Activated CD8-positive, alpha-beta memory T cell treated with anti-CD3 and anti-CD28 coated beads for 36 hours (primary cell): ENCODE results near the gene PTPRM. TPM values are rescaled to one million over a fixed set of nuclear protein-coding genes. Genes with fewer than 3 reads are reported as not detected.

ENCODE experiments used
- CTCF ChIA-PET: fragments of 350-600 bp; sonication (Branson Sonifier 250); formaldehyde crosslinking; loops from one replicate; lab custom pipeline; 2021; ENCODE audit warnings: antibody characterized with exemption; lab: Charles Lee
- POLR2A ChIA-PET: fragments of 350-600 bp; sonication (Branson Sonifier 250); formaldehyde crosslinking; loops from one replicate; lab custom pipeline; 2021; ENCODE audit warnings: antibody characterized with exemption; lab: Charles Lee
- total RNA-seq, 2 experiments: library from RNA; stranded (reverse); gene quantifications; one replicate each; pipeline ENCODE4 v1.2.3, GENCODE V29; 2021

Gene PTPRM
- total RNA-seq, 2 experiments from 2014 or later, result 3.5 to 4.1 TPM

DNA sequence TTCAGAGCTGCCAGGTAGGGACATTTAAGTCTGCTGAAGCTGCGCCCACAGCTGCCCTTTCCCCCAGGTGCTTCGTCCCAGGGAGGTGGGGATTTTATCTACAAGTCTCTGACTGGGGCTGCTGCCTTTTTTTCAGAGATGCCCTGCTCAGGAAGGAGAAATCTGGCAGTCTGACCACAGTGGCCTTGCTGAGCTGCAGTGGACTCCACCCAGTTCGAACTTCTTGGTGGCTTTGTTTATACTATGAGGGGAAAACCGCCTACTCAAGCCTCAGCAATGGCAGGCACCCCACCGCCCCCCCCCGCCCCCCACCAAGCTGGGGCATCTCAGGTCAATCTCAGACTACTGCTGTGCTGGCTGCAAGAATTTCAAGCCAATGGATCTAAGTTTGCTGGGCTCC, 584.1 kb downstream of the PTPRM start:
- CTCF ChIA-PET, result no interaction called here
- POLR2A ChIA-PET, result no interaction called here

DNA sequence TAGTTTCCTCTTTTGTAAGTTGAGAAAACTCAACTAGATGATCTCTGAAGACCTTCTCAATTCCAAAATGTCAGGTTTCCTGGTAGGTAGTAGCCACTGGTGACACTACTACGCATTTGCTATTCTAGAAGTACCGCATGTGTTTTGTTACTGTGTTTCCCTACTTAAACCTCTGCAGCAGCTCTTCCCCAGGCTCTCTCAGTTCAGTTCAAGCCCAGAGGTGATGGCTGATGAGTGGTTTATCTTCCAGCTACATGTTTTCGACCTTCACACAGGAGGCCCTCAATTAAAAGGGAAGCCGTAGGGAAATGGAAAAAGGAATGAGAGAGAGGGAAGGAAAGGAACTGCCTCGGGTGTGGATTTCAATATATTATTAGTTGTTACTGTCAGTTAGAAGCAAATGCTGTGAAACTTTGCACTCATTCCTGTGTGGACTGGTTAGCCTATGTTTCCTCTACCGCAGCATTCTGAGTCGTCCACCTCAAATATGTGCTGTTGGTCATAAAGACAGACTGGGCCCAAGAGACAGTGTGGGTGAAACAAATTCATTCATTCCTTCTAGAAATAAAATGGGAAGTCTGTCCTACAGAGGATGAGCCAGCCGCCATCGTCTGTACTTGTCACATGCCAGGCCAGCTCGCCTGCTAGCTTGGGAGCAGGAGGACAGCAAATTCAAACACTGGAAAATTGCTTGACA, 586.9 kb downstream of the PTPRM start:
- ChIA-PET CTCF (no interaction called here), POLR2A (no interaction called here)

DNA sequence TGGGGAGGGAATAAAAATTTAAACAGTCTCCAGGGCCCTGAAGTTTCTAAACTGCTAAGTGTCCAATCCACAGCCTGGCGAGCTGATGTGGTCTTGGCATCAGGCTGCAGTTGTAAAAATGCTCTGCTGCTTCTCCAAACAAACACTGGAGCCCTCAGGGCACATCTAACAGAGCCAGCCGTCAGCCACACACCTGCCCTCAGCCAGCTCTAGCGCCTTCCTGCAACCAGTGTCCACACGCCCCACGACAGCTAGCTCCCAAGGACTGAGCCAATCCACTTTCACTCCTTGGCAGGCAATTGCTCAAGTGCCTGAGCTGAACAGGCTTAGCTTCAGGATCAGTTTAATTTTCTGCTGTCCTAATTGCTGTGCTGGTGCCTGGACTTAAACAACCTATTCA, 595.7 kb downstream of the PTPRM start:
- CTCF ChIA-PET, result no interaction called here
- POLR2A ChIA-PET, result no interaction called here

DNA sequence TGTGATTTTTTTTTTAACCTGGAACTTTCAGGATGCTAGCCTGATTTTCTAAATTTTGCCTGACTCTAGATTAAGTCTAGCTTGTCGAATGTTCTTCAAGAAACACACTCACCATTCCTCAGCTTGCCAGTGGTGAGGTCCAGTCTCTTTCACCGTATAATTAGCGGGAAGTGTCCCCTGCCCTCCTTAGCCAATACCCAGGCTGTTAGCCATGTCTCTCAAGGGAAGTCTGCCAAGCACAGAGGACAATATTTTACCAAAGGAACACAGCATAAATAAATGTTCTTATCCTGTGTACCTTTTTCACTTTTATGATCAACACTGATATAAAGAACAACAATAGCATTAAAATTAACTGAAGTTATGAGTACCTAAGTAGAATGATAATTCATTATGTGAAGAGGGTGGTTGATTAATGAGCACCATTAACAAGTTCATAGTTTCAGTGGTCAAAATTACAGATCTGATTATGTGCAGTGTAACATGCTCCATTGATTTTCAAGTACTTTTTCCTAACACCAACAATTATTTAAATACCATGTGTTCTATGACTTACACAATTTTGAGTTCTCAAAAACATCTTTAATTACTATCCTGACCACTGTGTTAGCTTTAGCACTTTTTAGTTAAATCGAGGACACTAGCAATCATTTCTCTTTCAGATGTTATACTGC, 596.3 kb downstream of the PTPRM start:
- CTCF ChIA-PET, result no interaction called here
- POLR2A ChIA-PET, result no interaction called here

DNA sequence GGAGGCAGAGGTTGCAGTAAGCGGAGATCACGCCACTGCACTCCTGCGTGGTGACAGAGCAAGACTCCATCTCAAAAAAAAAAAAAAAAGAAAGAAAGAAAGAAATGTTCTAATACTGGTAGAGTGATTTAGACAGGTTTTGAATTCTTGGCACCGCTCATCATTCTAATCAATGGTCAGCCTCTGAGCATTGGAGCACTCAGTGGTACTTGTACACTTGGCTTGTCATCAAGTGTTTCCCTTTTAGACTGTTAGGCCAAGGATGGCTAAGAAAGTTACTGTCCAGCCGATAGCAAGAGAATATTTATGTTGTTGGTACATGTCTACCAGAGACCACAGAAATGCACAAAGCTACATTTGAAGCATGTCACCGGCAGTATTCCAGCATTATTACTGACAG, 598.0 kb downstream of the PTPRM start:
- ChIA-PET CTCF (no interaction called here), POLR2A (no interaction called here)

DNA sequence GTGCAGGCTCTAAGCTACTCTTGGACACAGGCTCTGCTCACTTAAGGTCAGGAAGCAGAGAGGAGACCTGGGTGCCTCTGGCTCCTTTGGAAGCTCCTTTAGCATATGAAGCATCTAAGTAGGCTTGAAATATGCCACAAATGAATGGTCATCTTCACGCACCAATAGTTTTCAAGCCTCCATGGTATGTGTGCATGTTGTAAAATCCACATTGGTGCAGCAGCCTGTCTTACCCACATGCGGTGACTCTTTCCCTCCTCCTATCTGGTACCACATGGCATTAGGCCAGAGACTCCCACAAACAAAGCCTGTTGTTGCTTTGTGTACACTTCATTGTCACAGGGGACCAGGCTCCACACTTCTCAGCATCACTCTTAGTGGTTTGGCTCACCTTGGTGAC, 599.9 kb downstream of the PTPRM start:
- POLR2A ChIA-PET, result no interaction called here
- CTCF ChIA-PET, result no interaction called here

DNA sequence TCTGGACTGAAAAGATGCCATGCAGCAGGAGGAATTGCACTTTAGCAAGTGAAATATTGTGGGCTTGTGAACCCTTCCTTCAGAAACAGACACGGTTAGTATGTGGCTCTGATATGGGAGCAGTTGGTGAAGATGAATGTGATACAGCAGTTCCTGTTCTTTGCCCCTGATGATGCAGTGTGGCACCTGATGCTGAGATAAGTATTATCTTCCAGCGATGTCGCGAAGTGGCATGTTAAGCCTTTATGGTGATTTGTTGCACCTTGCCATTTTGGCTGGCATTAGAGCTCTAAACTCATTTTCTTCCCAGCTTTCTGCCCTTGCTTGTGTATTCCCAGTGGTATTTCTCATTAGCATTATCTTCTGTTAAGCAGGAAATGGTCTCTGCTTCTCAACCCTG, 600.6 kb downstream of the PTPRM start:
- CTCF ChIA-PET, result no interaction called here
- POLR2A ChIA-PET, result no interaction called here

DNA sequence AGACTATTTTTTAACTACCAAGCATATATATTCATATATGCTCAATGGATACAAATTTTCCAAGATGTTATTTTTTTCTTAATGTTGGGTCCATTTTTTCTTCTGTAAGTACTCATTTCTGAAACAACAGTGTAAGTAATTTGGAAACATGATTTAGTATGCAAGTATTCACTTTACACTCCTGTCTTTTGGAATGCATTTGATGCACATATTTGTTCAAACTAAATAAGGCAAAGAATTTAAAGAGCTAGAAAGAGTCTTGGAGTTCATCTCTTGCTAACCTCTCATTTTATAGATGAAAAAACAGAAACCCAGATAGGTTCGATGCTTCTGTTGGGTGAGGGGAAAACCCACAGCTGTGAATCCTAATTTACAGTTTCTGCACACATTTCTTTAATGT, 602.6 kb downstream of the PTPRM start:
- ChIA-PET POLR2A (no interaction called here), CTCF (no interaction called here)

DNA sequence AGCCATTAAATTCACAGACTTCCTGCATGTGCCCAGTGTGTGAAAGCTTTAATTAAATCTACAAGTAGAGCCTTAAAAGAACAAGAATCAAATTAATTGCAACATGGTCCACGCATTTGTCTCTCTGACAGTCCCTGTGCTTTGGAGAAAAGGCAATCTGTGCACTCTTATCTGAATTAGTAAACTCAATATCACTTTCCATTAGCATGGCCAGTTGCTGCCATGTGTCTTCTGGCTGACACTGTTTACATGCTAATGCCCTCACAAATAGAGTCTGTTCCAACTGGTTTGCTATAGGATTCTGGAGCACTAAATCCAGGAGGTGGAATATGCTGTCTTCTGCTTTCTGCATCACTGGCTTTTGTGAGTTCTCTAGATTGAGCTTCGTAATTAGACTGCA, 607.7 kb downstream of the PTPRM start:
- ChIA-PET POLR2A (no interaction called here), CTCF (no interaction called here)

DNA sequence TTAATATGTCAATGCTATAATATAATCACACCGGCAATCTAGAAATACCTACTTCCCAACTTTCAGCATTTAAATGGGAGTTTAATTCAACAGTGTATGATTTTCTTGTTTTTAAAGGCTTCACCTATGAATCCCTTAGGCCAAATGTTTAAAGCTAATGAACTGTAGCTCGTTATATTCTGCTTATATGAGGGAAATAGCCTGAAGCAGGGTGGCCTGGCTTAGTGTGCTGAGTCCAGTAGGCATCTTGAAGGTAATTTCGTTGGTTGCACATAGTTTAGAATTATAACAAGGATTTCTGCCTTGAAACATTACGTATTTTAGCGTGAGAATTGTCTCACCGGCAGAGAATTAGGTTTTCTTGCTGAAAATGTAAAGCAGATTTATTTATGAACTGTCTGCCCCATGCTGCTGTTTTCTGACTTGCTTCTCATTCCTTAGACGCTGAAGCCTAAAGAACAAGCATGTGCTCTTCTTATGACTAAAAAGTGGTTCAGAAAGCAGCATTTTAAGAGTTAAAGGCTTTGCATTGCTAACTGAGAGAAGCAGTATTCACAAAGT, 608.5 kb downstream of the PTPRM start:
- CTCF ChIA-PET, result no interaction called here
- POLR2A ChIA-PET, result no interaction called here

DNA sequence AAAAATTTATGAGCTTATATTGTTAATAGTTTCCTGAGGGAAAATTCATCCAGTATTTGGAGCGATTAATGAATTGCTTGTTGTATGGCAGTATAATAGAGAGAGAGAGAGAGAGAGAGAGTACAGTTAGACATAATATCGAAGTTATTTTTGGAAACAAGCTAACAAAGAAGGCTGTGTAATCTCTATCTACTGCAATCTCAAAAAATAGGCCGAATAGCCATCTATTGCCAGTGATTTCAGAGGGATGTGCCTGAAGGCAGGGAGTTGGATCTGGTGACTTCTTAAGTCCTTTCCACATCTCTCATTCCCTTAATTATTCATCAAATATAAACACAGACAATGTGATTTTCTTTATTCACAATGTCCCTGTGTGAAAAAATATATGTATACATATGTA, 609.0 kb downstream of the PTPRM start:
- ChIA-PET CTCF (no interaction called here), POLR2A (no interaction called here)

DNA sequence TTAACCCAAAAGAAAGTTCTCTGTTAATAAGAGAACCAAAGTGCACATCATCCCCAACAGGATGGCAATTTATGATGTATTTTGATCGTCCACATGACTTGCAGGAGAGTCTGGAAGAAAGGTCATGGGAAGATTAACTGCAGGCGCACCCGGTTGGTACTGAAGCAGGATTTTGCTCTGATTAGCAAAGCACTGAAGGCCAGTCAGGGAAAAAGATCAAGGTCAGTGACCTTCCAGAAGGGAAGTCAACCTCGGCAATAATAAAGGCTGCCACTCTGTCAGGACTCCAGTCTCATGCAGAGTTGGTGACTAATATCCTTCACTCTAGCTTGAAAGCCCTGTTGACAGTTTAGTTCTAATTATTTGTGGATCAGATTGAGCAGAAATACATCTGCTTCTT, 609.4 kb downstream of the PTPRM start:
- CTCF ChIA-PET, result no interaction called here
- POLR2A ChIA-PET, result no interaction called here

DNA sequence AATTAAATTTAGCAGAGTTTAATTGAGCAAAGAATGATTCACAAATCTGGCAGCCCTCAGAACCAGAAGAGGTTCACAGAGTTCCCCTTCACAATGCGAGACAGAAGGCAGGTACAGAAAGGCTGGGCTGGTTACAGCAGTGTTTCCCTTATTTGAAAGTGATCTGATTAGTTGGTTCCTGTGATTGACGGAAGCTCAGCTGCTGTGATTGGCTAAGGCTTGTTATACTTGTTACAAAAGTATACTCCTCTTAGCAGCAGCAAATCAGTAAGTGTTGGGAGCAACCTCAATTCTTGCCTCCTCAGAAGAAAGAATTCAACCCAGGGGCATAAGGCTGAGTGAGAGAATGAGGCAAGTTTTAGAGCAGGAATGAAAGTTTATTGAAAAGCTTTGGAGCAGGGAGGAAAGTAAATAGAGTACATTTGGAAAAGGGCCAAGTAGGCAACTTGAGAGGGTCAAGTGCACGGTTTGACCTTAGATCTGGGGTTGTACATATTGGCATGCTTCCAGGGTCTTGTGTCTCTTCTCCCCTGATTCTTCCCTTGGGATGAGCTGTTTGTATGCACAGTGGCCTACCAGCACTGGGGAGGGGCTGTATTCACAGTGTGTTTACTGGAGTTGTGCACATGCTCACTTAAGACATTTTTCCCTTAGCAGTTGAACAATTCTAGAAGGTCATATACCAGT, 610.4 kb downstream of the PTPRM start:
- POLR2A ChIA-PET, result no interaction called here

DNA sequence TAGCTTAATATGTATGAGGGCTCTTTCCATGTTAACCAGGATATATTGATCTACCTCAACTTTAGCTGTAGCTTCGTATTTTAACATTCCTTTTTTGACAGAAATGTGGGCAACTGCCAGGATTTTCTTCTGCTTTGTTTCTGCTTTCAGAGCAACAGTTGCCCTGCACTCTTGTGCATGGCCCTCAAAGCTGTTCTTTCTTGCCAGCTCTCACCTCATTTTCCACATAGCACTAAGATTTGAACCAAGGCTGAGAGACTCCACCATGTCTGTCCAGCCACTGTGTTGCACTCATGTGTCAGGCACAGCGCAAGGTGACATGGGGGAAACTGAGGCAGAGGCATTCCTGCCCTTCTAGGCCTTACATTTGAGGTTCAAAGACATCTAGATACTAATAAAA, 619.3 kb downstream of the PTPRM start:
- POLR2A ChIA-PET, result no interaction called here
- CTCF ChIA-PET, result no interaction called here

More for the DNA sequence above, 610.4 kb downstream of the PTPRM start:
- CTCF ChIA-PET, result no interaction called here

DNA sequence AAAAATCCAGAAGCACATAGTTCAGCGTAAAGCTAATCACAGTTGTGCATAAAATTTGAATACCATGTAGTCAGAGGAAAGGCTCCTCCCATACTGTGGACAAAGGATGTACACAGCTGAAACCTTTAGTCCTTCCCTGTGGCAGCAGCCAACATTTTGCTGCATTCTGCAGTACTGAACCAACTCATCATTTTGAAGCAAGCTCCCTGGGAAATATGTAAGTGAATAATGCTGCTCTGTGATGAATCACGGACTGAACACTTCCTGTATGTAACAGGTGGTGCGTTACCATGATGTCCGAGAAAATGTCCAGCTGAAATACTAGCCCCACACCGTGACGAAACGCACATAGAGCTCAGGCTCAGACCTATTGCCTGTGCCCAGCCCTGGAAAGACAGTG, 621.1 kb downstream of the PTPRM start:
- POLR2A ChIA-PET, result no interaction called here
- CTCF ChIA-PET, result no interaction called here

DNA sequence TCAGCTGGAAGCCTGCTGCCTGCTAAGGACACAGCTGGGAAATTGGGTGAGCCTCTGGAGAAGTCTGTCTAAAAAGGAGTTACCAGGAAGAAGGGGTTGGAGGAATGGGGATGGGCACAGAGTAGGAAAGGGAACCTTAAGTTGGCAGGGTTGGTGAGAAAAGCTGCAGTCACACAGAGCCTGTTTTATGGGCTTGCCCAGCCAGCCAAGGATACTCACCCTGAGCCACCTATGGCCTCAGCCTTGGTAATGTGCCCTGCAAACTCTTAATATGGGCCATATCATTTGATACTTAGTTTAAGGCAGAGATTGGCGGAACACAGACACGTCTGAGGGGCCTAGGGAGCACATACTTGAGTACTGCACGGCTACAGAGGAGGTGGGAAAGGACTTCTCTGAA, 623.9 kb downstream of the PTPRM start:
- ChIA-PET CTCF (no interaction called here), POLR2A (no interaction called here)

DNA sequence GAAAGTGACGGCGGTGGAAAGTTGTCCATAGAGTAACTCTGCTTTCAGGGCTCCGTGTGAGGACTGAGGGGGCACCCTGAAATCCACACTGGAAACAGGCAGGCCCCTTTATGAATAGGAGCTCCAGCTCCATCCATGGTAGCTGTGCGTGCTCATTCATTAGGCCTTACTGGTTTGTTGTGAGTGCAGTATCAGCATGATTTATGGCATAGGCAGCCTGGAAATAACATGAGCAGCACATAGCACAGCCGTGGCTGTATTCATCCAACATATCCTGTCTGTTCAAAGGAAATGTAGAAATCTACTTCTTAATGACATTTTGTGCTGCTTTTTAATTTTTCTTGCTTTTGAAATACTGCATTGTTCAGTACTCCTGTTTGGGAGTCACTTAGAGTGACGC, 627.3 kb downstream of the PTPRM start:
- POLR2A ChIA-PET, result no interaction called here

DNA sequence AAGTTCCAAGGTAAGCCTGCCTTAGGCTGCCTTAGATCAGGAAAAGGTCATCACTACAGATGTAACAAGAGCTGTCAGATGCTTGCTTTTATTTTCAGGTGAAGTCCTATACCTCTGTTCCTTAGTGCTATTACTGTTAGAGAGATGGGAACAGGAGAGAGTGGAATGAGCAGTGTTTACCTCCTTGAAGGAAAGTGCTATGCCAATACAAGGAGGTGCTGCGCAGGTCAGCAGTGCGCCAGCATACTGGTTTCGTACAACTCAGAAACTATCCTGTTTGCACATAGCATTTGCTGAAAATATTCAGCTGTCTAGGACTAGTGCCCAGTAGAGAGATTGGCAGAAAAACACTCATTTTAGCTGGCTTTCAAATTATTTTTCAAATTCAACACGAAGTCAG, 629.1 kb downstream of the PTPRM start:
- CTCF ChIA-PET, result no interaction called here
- POLR2A ChIA-PET, result no interaction called here

More for the DNA sequence above, 627.3 kb downstream of the PTPRM start:
- CTCF ChIA-PET, result no interaction called here

DNA sequence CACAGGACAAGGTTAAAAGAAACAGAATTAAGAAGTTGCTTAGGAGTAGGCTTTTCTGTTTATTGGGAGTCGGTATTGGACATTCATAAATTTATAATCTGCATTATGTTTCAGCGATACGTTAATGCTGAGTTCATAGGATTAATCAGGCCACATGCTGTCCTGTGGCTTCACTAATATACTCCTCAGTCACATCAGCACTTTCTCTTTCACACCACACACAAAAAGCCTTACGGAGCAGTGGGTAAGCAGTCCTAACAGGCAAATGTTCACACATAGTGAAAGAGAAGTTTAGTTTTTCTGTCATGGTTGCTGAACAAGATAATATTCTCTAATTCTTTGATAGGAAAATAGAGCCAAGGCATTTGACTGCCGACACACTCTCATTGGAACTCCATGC, 630.4 kb downstream of the PTPRM start:
- ChIA-PET CTCF (no interaction called here), POLR2A (no interaction called here)

DNA sequence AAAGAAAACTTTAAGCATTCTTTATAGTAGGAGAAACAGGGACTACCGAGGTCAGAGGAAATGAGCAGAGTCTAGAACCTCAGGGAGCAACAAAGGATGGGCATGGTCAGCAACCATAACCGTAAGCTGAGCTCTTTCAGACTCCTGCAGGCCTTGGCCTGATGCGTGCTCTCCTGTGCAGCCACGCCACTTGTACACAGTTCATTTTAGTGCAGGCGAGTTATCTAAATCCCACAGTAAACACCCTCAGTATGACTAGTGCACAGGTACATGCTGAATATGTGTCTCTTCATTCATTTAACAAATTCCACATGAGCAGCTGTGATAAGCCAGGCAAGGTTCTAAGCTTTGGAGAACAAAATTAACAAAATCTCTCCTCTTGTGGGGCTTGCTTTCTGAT, 640.9 kb downstream of the PTPRM start:
- ChIA-PET POLR2A (no interaction called here), CTCF (no interaction called here)

DNA sequence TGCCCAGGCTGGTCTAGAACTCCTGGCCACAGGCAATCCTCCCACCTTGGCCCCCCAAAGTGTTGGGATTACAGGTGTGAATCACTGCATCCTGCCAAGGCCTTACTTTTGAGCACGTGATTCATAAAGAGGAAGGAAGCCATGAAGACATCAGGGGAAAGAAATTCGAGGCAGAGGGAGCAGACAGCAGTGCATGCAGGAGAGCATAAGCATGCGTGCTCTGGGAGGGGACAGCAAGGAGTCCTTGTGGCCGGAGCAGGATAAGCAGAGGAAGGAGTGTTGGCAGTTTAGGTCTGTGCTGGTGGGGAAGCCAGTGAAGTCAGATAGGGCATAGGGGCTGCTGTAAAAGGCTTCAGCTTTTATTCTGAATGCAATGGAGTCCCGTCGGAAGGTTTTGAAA, 641.6 kb downstream of the PTPRM start:
- CTCF ChIA-PET, result no interaction called here

More for the DNA sequence above, 641.6 kb downstream of the PTPRM start:
- POLR2A ChIA-PET, result no interaction called here
